IMR-90 (cell line): ENCODE measurements around the gene TMEM74B. TPM values are rescaled to one million over a fixed set of nuclear protein-coding genes. Genes with fewer than 3 reads are reported as not detected.
"Not testable (repeated sequence)": the region's sequence is repeated elsewhere in the genome, so short reads cannot be mapped to it uniquely, and the experiment has no call there.

ENCODE experiments used
- ATAC-seq: fragments of 200-7000 bp; cut with Tn5 transposase; 2 replicates; pipeline ENCODE4 v1.9.1; 2020; ENCODE audit warnings: low read depth, mild to moderate bottlenecking, moderate library complexity
- BruUV-seq: library from RNA; stranded (reverse); fragments of 400-500 nt; replicated peaks from 2 replicates; lab custom pipeline; 2021; lab: Mats Ljungman, UMichigan
- CTCF ChIA-PET: fragments of 300-600 bp; formaldehyde crosslinking; extraction: SDS; loops from one replicate; lab custom pipeline; 2021; ENCODE audit warnings: antibody characterized with exemption; lab: Yijun Ruan, JAX
- POLR2A ChIA-PET: fragments of 300-600 bp; sonication (Branson Sonifier 250); formaldehyde crosslinking; loops from one replicate; lab custom pipeline; 2022; ENCODE audit warnings: antibody characterized with exemption; ENCODE audit not compliant: unreplicated experiment; lab: Charles Lee
- DNase-seq: peaks from one replicate; pipeline ENCODE4 v3.0.0; 2013
- H2AFZ ChIP-seq: replicated peaks from 2 replicates; pipeline ENCODE3; 2013; ENCODE audit warnings: low read length, mild to moderate bottlenecking; ENCODE audit not compliant: poor library complexity
- H2AK5ac ChIP-seq: 2 replicates; pipeline ENCODE4 v1.6.1; 2013; ENCODE audit warnings: low read depth, low read length, inconsistent platforms
- H2AK9ac ChIP-seq: replicated peaks from 2 replicates; pipeline ENCODE3; 2013; ENCODE audit warnings: mild to moderate bottlenecking, low read depth, low read length, moderate library complexity; ENCODE audit not compliant: poor library complexity
- H2BK120ac ChIP-seq: 2 replicates; pipeline ENCODE4 v1.6.1; 2013; ENCODE audit warnings: low read depth, low read length, inconsistent platforms
- H2BK15ac ChIP-seq: 3 replicates; pipeline ENCODE4 v1.6.1; 2013; ENCODE audit warnings: low read depth, low read length, inconsistent platforms
- H2BK20ac ChIP-seq: 2 replicates; pipeline ENCODE4 v1.6.1; 2013; ENCODE audit warnings: low read depth, mild to moderate bottlenecking, inconsistent platforms, low read length, moderate library complexity
- H2BK5ac ChIP-seq: 2 replicates; pipeline ENCODE4 v1.6.1; 2013; ENCODE audit warnings: mild to moderate bottlenecking, low read depth, low read length, inconsistent platforms; ENCODE audit not compliant: poor library complexity, severe bottlenecking
- H3K14ac ChIP-seq: replicated peaks from 2 replicates; pipeline ENCODE4 v1.6.1; 2013; ENCODE audit warnings: low read depth, low read length, inconsistent platforms
- H3K18ac ChIP-seq: 2 replicates; pipeline ENCODE4 v1.6.1; 2013; ENCODE audit warnings: low read depth, low read length, control low read depth
- H3K23ac ChIP-seq: 2 replicates; pipeline ENCODE4 v1.6.1; 2013; ENCODE audit warnings: low read depth, low read length, inconsistent platforms
- H3K27ac ChIP-seq: 2 replicates; pipeline ENCODE4 v1.5.1; 2013; ENCODE audit warnings: mild to moderate bottlenecking, control low read depth, low read length; ENCODE audit not compliant: insufficient read depth
- H3K27me3 ChIP-seq: 2 replicates; pipeline ENCODE4 v1.6.1; 2013; ENCODE audit warnings: low read length; ENCODE audit not compliant: control insufficient read depth, insufficient read depth
- H3K36me3 ChIP-seq: 2 replicates; pipeline ENCODE4 v1.6.1; 2013; ENCODE audit warnings: low read length, mixed read lengths; ENCODE audit not compliant: control insufficient read depth, insufficient read depth
- H3K4ac ChIP-seq: 2 replicates; pipeline ENCODE4 v1.6.1; 2013; ENCODE audit warnings: low read depth, low read length, inconsistent platforms
- H3K4me1 ChIP-seq: 2 replicates; pipeline ENCODE4 v1.6.1; 2013; ENCODE audit warnings: low read length, mixed read lengths; ENCODE audit not compliant: control insufficient read depth, insufficient read depth
- H3K4me2 ChIP-seq: 2 replicates; pipeline ENCODE4 v1.6.1; 2013; ENCODE audit warnings: low read depth, mild to moderate bottlenecking, control low read depth, low read length, moderate library complexity
- H3K4me3 ChIP-seq: 2 replicates; pipeline ENCODE4 v1.5.1; 2013; ENCODE audit warnings: low read depth, mild to moderate bottlenecking, control low read depth, low read length, moderate library complexity; ENCODE audit not compliant: insufficient read depth
- H3K56ac ChIP-seq: 2 replicates; pipeline ENCODE4 v1.6.1; 2013; ENCODE audit warnings: low read length, inconsistent platforms; ENCODE audit not compliant: insufficient read depth; ENCODE audit errors: extremely low read depth
- H3K79me1 ChIP-seq, 2 experiments: 2 replicates each; pipeline ENCODE4 v1.6.1; 2013; ENCODE audit warnings: low read length in 2 of 2, inconsistent platforms in 1 of 2, low read depth in 1 of 2
- H3K9ac ChIP-seq: 2 replicates; pipeline ENCODE4 v1.6.1; 2013; ENCODE audit warnings: low read depth, low read length, control low read depth
- H3K9me1 ChIP-seq: 2 replicates; pipeline ENCODE4 v1.6.1; 2013; ENCODE audit warnings: low read length, inconsistent platforms; ENCODE audit not compliant: insufficient read depth
- H3K9me3 ChIP-seq: 2 replicates; pipeline ENCODE4 v1.6.1; 2013; ENCODE audit warnings: low read length; ENCODE audit not compliant: control insufficient read depth, insufficient read depth
- H4K20me1 ChIP-seq: 2 replicates; pipeline ENCODE4 v1.6.1; 2013; ENCODE audit warnings: low read length, inconsistent platforms; ENCODE audit not compliant: insufficient read depth
- H4K5ac ChIP-seq: 2 replicates; pipeline ENCODE4 v1.6.1; 2013; ENCODE audit warnings: mild to moderate bottlenecking, low read depth, low read length, control low read depth
- H4K8ac ChIP-seq, 2 experiments: 2 replicates each; pipeline ENCODE4 v1.6.1; 2013; ENCODE audit warnings: low read depth in 2 of 2, low read length in 2 of 2, control low read depth in 1 of 2, inconsistent platforms in 1 of 2
- H4K91ac ChIP-seq: 2 replicates; pipeline ENCODE4 v1.6.1; 2013; ENCODE audit warnings: low read depth, low read length, inconsistent platforms; ENCODE audit not compliant: insufficient read depth
- WGBS, 2 experiments: methylation state at CpG; one replicate each; pipeline versions ENCODE4 v1.1.5 to v1.1.7; 2013; ENCODE audit warnings: missing lambda C conversion rate in 2 of 2; ENCODE audit not compliant: insufficient read length in 1 of 2; ENCODE audit errors: extremely low coverage in 2 of 2; 5-methylcytosine and 5-hydroxymethylcytosine counted together
- dilution Hi-C: fragments of 300-500 bp; cut with HindIII; formaldehyde crosslinking; loops from one replicate; pipeline ENCODE4 v1.14.3; 2018; ENCODE audit warnings: low sequenced_read_pairs; ENCODE audit not compliant: unreplicated experiment
- in situ Hi-C: fragments of 300-500 bp; cut with MboI; formaldehyde crosslinking; loops from 3 replicates; pipeline ENCODE4 v1.14.3; 2019; ENCODE audit warnings: low sequenced_read_pairs, inconsistent platforms, mixed read lengths
- intact Hi-C: fragments of 100-400 bp; cut with micrococcal nuclease; formaldehyde crosslinking; loops from 2 replicates; pipeline ENCODE4 v1.10.0; 2022
- polyA plus RNA-seq, 3 experiments: library from polyadenylated mRNA; depleted of rRNA; stranded (reverse); fragments of >200 nt; gene quantifications; 2 replicates each; pipeline ENCODE4 v1.2.3, GENCODE V29; 2012; ENCODE audit warnings: low replicate concordance in 1 of 3
- total RNA-seq: library from RNA; depleted of rRNA; stranded (reverse); fragments of >200 nt; gene quantifications from 2 replicates; pipeline ENCODE4 v1.2.3, GENCODE V29; 2012

Gene TMEM74B
- total and polyA plus RNA-seq, 2 of the 4 experiments (the other 2 are of a cell fraction): 0.03 TPM; not detected in 1

- H3K14ac ChIP-seq, H3K9ac ChIP-seq, H3K23ac ChIP-seq, ATAC-seq, H3K9me3 ChIP-seq, H3K27me3 ChIP-seq, H3K4me3 ChIP-seq, H3K36me3 ChIP-seq, H4K5ac ChIP-seq, H2AFZ ChIP-seq, H2BK120ac ChIP-seq, BruUV-seq, in situ Hi-C loops, H3K4me2 ChIP-seq, H3K4ac ChIP-seq, H2BK5ac ChIP-seq, H3K56ac ChIP-seq, H2BK15ac ChIP-seq, H3K18ac ChIP-seq, POLR2A ChIA-PET, H2AK9ac ChIP-seq, dilution Hi-C loops, H3K27ac ChIP-seq, H2AK5ac ChIP-seq, H4K8ac ChIP-seq, H3K9me1 ChIP-seq, H2BK20ac ChIP-seq, H3K79me1 ChIP-seq, H4K91ac ChIP-seq, DNase-seq, CTCF ChIA-PET, intact Hi-C loops, H3K4me1 ChIP-seq, H4K20me1 ChIP-seq: not testable (repeated sequence)
- WGBS, 2 experiments: no CpG with 5 or more reads among the region's 4 CpGs
These were observed 38.0 kb upstream of the TMEM74B start for GRCh38 chr20:1222750-1223149.

GRCh38 chr20:1216527-1217427 is 32.0 kb upstream of the TMEM74B start:
- in situ Hi-C loops (loop anchor here (10.0 kb wide), 1 partner anchor 402 kb away; no protein-coding TSS in a partner anchor), intact Hi-C loops (loop anchor here (10.0 kb wide), 1 partner anchor 178 kb away; the partner anchor contains the start of gene FKBP1A)
- H2BK20ac ChIP-seq, H3K4me2 ChIP-seq, H4K91ac ChIP-seq, POLR2A ChIA-PET, H4K8ac ChIP-seq, H3K4ac ChIP-seq, H3K18ac ChIP-seq, H3K79me1 ChIP-seq, DNase-seq, H2AK9ac ChIP-seq, H3K9me3 ChIP-seq, ATAC-seq, BruUV-seq, H2BK15ac ChIP-seq, H2BK120ac ChIP-seq, H2BK5ac ChIP-seq, H3K56ac ChIP-seq, H4K5ac ChIP-seq, H3K23ac ChIP-seq, H3K4me3 ChIP-seq, H2AK5ac ChIP-seq, H3K14ac ChIP-seq, H4K20me1 ChIP-seq, CTCF ChIA-PET, H3K9ac ChIP-seq, H3K36me3 ChIP-seq, dilution Hi-C loops, H3K27ac ChIP-seq, H3K9me1 ChIP-seq, H2AFZ ChIP-seq, H3K4me1 ChIP-seq: not testable (repeated sequence)
- H3K27me3 ChIP-seq: peaks cover 14% of the 10 kb centered on the region
- 81% methylated on average over 6 of the region's 19 CpGs; no CpG with 5 or more reads in 1 of the 2 experiments for WGBS, 2 experiments
